Measurements from ENCODE around the gene CBLN1.
"Not testable (repeated sequence)": the region's sequence is repeated elsewhere in the genome, so short reads cannot be mapped to it uniquely, and the experiment has no call there.

The CBLN1 gene

GRCh38 chr16:49277386-49277742 lies 4.3 kb downstream of the CBLN1 start:
- no peak for DNase-seq

DNA sequence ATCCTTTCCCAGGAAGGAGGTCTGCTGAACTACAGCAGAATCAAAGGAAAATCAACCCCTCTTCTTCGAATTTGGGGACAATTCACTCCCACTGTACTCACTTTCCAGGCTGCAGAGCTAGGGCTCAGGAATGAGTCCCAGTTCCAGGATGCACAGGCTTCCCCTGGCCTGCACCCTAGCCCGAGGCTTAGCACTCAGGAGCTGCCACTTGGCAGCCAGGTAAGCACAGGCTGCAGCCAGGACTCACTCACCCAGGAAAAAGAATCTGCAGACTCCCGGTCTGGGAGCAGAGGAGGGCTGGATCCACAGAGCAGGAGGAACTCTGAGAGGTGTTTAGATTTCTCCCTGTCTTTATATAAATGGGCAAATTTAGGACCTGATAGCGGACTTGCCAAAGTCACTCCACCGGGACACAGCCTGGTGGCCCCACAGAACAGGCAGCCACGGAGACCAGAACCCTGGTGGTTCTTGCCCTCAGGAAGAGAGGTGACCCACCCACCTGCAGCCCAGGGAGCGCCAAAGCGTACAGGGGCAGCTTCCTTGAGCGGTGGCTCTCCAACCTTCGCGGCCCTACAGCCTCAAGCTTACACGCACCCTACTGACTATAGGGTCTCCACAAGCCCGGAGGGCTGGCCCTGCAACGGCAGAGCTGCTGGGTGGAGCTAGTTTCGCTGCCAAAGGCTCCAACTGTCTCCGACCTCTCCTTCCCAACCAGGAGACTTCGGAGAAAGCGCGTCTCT lies 4.8 kb downstream of the CBLN1 start:
- DNase-seq = no peak

- no peak for DNase-seq
These were observed 5.8 kb downstream of the CBLN1 start for GRCh38 chr16:49275870-49276269.

- no peak for DNase-seq
These were observed 6.4 kb downstream of the CBLN1 start for GRCh38 chr16:49275050-49275730.

- DNase-seq = no peak
These were observed 7.0 kb downstream of the CBLN1 start for GRCh38 chr16:49274591-49274990.

DNA sequence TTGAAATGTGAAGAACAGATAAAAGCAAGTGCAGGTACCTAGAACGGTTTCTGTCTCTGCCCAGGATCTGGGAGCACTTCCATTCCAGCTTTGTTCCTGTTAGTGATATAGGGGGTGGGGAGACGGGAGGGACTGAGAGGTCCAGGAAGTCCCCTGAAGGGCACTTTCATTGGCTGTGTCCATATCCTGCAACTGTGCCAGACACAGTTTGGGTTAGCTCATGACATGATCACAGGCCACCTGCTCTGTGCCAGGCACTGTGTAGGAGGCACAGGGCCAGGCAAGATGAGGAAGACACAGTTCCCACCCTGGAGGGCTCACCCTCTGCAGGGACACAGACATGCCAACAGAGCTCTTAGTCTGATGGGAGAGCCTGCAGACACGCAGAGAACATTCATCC lies 7.9 kb downstream of the CBLN1 start:
- no peak for DNase-seq

- DNase-seq = no peak
These were observed 10.3 kb downstream of the CBLN1 start for GRCh38 chr16:49271363-49271762.

DNA sequence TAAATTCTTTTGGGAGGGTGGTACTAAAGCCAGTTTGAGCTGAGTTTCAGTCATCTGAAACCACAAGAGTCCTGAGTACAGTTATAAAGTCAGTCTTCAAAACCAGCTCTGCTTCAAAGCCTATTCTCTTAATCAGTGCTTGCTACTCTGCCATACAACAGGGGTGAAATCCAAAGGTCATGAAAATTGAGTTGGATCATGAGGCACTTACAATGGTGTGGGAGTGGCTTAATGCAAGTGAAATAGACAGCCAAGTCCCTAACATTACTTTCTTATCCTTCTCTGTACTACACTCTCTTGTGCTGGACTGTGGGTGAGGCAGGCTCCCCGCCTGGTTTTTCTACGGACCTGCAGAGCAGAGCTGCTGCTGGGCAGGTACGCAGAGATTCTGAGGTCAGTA lies 12.4 kb downstream of the CBLN1 start:
- DNase-seq = no peak

DNA sequence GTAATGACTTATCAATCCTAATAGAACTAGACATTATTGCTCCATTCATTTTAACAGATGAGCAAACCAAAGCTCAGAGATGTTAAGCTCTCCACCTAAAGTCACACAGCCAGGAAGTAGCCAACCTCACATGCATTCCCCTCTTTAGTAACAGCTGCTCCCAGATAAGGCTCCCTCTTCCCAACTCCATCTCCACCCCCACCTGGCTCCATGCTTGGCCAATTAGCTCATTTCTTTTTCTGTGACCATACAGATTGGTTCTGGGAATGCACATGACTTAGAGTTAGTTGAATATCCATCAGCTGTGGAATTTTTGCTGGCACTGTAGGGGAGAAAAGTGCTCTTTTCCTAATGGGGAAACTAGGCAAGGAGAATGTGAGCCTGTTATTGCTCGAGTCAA lies 13.0 kb downstream of the CBLN1 start:
- DNase-seq = no peak

DNA sequence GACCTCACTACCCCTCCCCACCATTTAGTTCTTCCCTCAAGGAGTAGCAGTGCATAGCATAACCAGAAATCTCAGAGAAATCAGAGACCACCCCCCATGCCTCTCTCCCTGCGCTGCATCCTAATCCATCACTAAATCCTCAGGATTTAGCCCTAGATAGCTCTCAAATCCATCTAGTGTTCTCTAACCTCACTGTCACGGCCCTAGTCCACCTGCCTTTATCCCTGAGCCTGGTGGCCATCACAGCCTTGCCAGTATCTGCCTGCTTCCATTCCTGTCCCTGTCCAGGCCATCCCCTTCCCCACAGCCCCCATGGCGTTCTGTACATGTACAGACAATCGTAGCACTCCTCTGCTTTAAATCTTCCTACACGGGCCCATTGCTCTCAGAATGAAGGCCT lies 19.1 kb downstream of the CBLN1 start:
- no peak for DNase-seq

DNA sequence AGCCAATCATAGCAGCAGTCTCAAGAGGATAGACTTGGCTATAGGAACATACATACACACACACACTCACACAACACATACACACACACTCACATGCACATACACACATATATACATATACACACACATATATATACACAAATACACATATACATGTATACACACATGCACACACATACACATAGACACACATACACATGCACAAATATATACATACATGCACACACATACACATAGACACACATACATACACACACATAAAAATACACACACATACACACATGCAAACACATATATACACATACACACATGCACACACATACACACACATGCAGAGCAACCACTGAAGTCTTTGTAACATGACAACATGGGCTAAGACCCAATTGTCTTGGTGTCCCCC lies 19.7 kb downstream of the CBLN1 start:
- no peak for DNase-seq

DNA sequence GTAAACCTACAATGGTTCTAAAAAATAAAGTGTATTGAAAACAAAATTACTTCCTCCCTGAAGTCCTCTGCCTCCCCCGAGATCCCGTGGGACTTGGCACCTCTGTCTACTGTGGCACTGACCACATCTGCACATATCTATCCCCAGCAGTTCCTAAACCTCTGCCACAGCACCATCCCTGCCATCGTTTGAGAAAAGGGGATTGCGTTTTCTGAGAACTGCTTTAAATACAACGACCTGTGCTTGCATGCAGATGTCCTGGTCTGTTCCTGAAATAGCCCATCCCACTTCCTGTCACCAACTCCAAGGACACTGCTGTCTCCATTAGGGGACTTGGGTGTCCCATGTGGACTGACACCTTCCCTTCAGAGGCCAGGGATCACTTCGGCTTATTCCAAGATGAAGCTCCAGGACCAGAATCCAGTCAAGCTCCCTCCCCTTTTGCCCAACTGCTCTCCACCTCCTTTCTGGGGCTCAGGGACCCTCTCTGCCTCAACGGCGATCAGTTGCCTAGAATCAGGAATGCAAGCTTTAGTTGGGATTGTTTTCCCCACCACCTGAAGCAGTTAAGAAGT lies 20.6 kb downstream of the CBLN1 start:
- DNase-seq = no peak

DNA sequence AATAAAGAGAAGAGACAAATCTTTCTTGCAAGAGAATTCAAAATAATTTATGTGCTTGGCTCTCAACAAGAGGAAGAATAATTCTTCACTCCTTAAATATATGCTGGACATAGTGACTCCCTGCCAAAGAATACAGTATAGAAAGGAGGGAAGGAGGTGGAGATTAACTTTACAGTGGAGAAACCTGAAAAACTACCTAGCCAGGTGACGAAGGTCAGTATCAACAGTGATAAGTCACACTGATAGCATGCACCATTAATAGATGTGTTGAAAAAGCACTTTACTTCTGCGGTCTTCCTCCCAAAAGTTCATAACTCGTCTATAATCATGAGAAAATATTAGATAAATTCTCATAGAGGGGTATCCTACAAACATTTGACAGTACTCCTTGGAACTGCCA lies 21.4 kb downstream of the CBLN1 start:
- no peak for DNase-seq

- DNase-seq = no peak
These were observed 22.3 kb downstream of the CBLN1 start for GRCh38 chr16:49259330-49259729.

GRCh38 chr16:49250689-49251088 lies 30.9 kb downstream of the CBLN1 start:
- DNase-seq = no peak

- no peak for DNase-seq
These were observed 33.4 kb downstream of the CBLN1 start for GRCh38 chr16:49248227-49248626.

- no peak for DNase-seq
These were observed 45.4 kb downstream of the CBLN1 start for GRCh38 chr16:49236216-49236615.

DNA sequence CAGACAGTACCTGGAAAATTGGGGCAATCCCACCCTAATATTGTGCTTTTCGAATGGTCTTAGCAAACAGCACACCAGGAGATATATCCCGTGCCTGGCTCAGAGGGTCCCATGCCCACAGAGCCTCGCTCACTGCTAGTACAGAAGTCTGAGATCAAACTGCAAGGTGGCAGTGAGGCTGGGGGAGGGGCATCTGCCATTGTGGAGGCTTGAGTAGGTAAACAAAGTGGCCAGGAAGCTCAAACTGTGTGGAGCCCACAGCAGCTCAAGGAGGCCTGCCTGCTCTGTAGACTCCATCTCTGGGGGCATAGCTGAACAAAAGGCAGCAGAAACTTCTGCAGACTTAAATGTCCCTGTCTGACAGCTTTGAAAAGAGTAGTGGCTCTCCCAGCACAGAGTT lies 53.3 kb downstream of the CBLN1 start:
- not testable (repeated sequence) for DNase-seq

Measured in stimulated activated CD4-positive, alpha-beta T cell treated with anti-CD3 and anti-CD28 coated beads, Interleukin-4, amount 100 ng/mL, for 1 hour (primary cell).